ENCODE data around the gene FBXO42. TPM values are rescaled to one million over a fixed set of nuclear protein-coding genes. Genes with fewer than 3 reads are reported as not detected.

FBXO42 gene
- polyA plus RNA-seq, 1 experiment, result 15.1 TPM

GRCh38 chr1:16394977-16395376 lies 42.7 kb upstream of the FBXO42 start:
- POLR2A ChIA-PET, result no interaction called here
- H3K27me3 ChIP-seq (ENCODE audit: control insufficient read depth, insufficient read depth, low read length), result no peaks in the 10 kb centered on the region
- H3K4me3 ChIP-seq (ENCODE audit: low read depth, low read length), result no peak overlapping the region
- no peak for DNase-seq (ENCODE audit: low read depth, low spot score)
- H3K27ac ChIP-seq (ENCODE audit: low read depth, low read length), result no peak overlapping the region
- no peaks in the 10 kb centered on the region; the same call in 1 of the 2 replicates for H3K9me3 ChIP-seq (ENCODE audit: control insufficient read depth, insufficient read depth, low read length)
- CTCF ChIA-PET, result no interaction called here
- no peak for TF ChIP-seq CTCF (IDR thresholded peaks at IDR 0.05; ENCODE audit: low read depth, low read length)

GRCh38 chr1:16393570-16394521 lies 41.6 kb upstream of the FBXO42 start:
- H3K9me3 ChIP-seq (ENCODE audit: control insufficient read depth, insufficient read depth, low read length), result no peaks in the 10 kb centered on the region; the same call in 1 of the 2 replicates
- peak overlapping the region; percentile 21 for H3K27ac ChIP-seq (ENCODE audit: low read depth, low read length)
- ChIA-PET CTCF (interaction anchor here (0.9 to 1.6 kb wide), 2 partner anchors 8 to 13 kb away, joined by 3 to 4 read pairs; no protein-coding TSS in a partner anchor), POLR2A (no interaction called here)
- H3K4me3 ChIP-seq (ENCODE audit: low read depth, low read length), result no peak overlapping the region
- no peak for TF ChIP-seq CTCF (IDR thresholded peaks at IDR 0.05; ENCODE audit: low read depth, low read length)
- no peaks in the 10 kb centered on the region for H3K27me3 ChIP-seq (ENCODE audit: control insufficient read depth, insufficient read depth, low read length)
- DNase-seq (ENCODE audit: low read depth, low spot score), result no peak

- no peak for DNase-seq (ENCODE audit: low read depth, low spot score)
- ChIA-PET CTCF (interaction anchor here (0.9 to 1.6 kb wide), 2 partner anchors 9 to 12 kb away, joined by 3 to 4 read pairs; no protein-coding TSS in a partner anchor), POLR2A (interaction anchor here (0.5 kb wide), 1 partner anchor 17 kb away, joined by 3 read pairs; no protein-coding TSS in a partner anchor)
- H3K4me3 ChIP-seq (ENCODE audit: low read depth, low read length), result no peak overlapping the region
- no peak for TF ChIP-seq CTCF (IDR thresholded peaks at IDR 0.05; ENCODE audit: low read depth, low read length)
- H3K27me3 ChIP-seq (ENCODE audit: control insufficient read depth, insufficient read depth, low read length), result no peaks in the 10 kb centered on the region
- H3K9me3 ChIP-seq (ENCODE audit: control insufficient read depth, insufficient read depth, low read length), result no peaks in the 10 kb centered on the region; the same call in 1 of the 2 replicates
- H3K27ac ChIP-seq (ENCODE audit: low read depth, low read length), result peak overlapping the region; percentile 11
These were observed 40.7 kb upstream of the FBXO42 start for GRCh38 chr1:16392740-16393569.

GRCh38 chr1:16391411-16391810 lies 39.1 kb upstream of the FBXO42 start:
- no peaks in the 10 kb centered on the region for H3K27me3 ChIP-seq (ENCODE audit: control insufficient read depth, insufficient read depth, low read length)
- no peak for TF ChIP-seq CTCF (IDR thresholded peaks at IDR 0.05; ENCODE audit: low read depth, low read length)
- ChIA-PET POLR2A (no interaction called here), CTCF (interaction anchor here (1.1 kb wide), 1 partner anchor 27 kb away, joined by 3 read pairs; no protein-coding TSS in a partner anchor)
- H3K27ac ChIP-seq (ENCODE audit: low read depth, low read length), result no peak overlapping the region
- H3K4me3 ChIP-seq (ENCODE audit: low read depth, low read length), result no peak overlapping the region
- H3K9me3 ChIP-seq (ENCODE audit: control insufficient read depth, insufficient read depth, low read length), result no peaks in the 10 kb centered on the region; the same call in 1 of the 2 replicates
- DNase-seq (ENCODE audit: low read depth, low spot score), result no peak

Measured in AG04450 (cell line).